GM19025 (cell line): ENCODE measurements around the gene PVALEF.

Experiments
- ATAC-seq: cut with Tn5 transposase; IDR thresholded peaks from one replicate; pipeline ENCODE4 v1.9.1; 2021; ENCODE audit warnings: mild to moderate bottlenecking, low read depth, moderate library complexity; ENCODE audit not compliant: unreplicated experiment

The PVALEF gene

GRCh38 chr17:81165246-81166032, at the start of gene PVALEF:
PVALEF (plus strand) TSS chr17:81165507; CDS start chr17:81181227, 15,720 bp downstream.
- ATAC-seq: no peak

GRCh38 chr17:81115749-81116464, 49.4 kb upstream of the PVALEF start:
- ATAC-seq: no peak

- no peak for ATAC-seq
Observed at GRCh38 chr17:81116704-81117103, 48.6 kb upstream of the PVALEF start.

GRCh38 chr17:81117672-81118198, 47.6 kb upstream of the PVALEF start:
- ATAC-seq: no peak

GRCh38 chr17:81118308-81119221, 46.7 kb upstream of the PVALEF start:
- ATAC-seq: no peak

- no peak for ATAC-seq
Observed at GRCh38 chr17:81119223-81120148, 45.8 kb upstream of the PVALEF start.

GRCh38 chr17:81120149-81120484, 45.2 kb upstream of the PVALEF start:
- ATAC-seq: no peak

GRCh38 chr17:81120695-81121621, 44.3 kb upstream of the PVALEF start:
- no peak for ATAC-seq

GRCh38 chr17:81121841-81122733, 43.2 kb upstream of the PVALEF start:
- no peak for ATAC-seq

GRCh38 chr17:81123052-81124048, 42.0 kb upstream of the PVALEF start:
- ATAC-seq: no peak

GRCh38 chr17:81124377-81124776, 40.9 kb upstream of the PVALEF start:
- no peak for ATAC-seq

- ATAC-seq: no peak
Observed at GRCh38 chr17:81125573-81126081, 39.7 kb upstream of the PVALEF start.

GRCh38 chr17:81126281-81127132, 38.8 kb upstream of the PVALEF start:
- no peak for ATAC-seq

- no peak for ATAC-seq
Observed at GRCh38 chr17:81127133-81127455, 38.2 kb upstream of the PVALEF start.

GRCh38 chr17:81127526-81128177, 37.7 kb upstream of the PVALEF start:
- no peak for ATAC-seq
